ENCODE results near the gene PPM1K.
A peak's percentile ranks its signal among the peaks of the same experiment; 100 is the strongest.
"Not testable (repeated sequence)": the region's sequence is repeated elsewhere in the genome, so short reads cannot be mapped to it uniquely, and the experiment has no call there.

PPM1K gene

GRCh38 chr4:88284439-88285234 is at the start of gene PPM1K:
PPM1K (minus strand) TSS chr4:88284561; CDS start chr4:88278583, 5,978 bp downstream.
- DNase-seq, result peak; percentile 63

- DNase-seq, result no peak
These were observed 49.5 kb upstream of the PPM1K start for GRCh38 chr4:88333741-88334405.

GRCh38 chr4:88327665-88328064 is 43.3 kb upstream of the PPM1K start:
- no peak for DNase-seq

GRCh38 chr4:88320780-88321373 is 36.5 kb upstream of the PPM1K start:
- DNase-seq, result no peak

- no peak for DNase-seq
These were observed 35.9 kb upstream of the PPM1K start for GRCh38 chr4:88320224-88320779.

- DNase-seq, result no peak
These were observed 34.5 kb upstream of the PPM1K start for GRCh38 chr4:88318751-88319350.

GRCh38 chr4:88315460-88316017 is 31.2 kb upstream of the PPM1K start:
- DNase-seq, result no peak

- not testable (repeated sequence) for DNase-seq
These were observed 28.8 kb upstream of the PPM1K start for GRCh38 chr4:88313088-88313624.

GRCh38 chr4:88308587-88308986 is 24.2 kb upstream of the PPM1K start:
- no peak for DNase-seq

GRCh38 chr4:88297725-88298454 is 13.5 kb upstream of the PPM1K start:
- no peak for DNase-seq

GRCh38 chr4:88297212-88297516 is 12.8 kb upstream of the PPM1K start:
- no peak for DNase-seq

- no peak for DNase-seq
These were observed 12.3 kb upstream of the PPM1K start for GRCh38 chr4:88296413-88297211.

- no peak for DNase-seq
These were observed 11.3 kb upstream of the PPM1K start for GRCh38 chr4:88295656-88296055.

GRCh38 chr4:88291003-88291402 is 6.6 kb upstream of the PPM1K start:
- DNase-seq, result no peak

- DNase-seq, result no peak
These were observed 2.5 kb upstream of the PPM1K start for GRCh38 chr4:88286897-88287296.

GRCh38 chr4:88285235-88285653 is 883 bp upstream of the PPM1K start:
- no peak for DNase-seq

- DNase-seq, result no peak
These were observed 511 bp downstream of the PPM1K start for GRCh38 chr4:88283661-88284438.

- no peak for DNase-seq
These were observed 4.0 kb downstream of the PPM1K start for GRCh38 chr4:88280228-88280795.

GRCh38 chr4:88277711-88278225 is 6.6 kb downstream of the PPM1K start:
- DNase-seq, result no peak

Data from NCI-H1694 (cell line).